ENCODE results near the gene NOTCH3.

The NOTCH3 gene

DNA sequence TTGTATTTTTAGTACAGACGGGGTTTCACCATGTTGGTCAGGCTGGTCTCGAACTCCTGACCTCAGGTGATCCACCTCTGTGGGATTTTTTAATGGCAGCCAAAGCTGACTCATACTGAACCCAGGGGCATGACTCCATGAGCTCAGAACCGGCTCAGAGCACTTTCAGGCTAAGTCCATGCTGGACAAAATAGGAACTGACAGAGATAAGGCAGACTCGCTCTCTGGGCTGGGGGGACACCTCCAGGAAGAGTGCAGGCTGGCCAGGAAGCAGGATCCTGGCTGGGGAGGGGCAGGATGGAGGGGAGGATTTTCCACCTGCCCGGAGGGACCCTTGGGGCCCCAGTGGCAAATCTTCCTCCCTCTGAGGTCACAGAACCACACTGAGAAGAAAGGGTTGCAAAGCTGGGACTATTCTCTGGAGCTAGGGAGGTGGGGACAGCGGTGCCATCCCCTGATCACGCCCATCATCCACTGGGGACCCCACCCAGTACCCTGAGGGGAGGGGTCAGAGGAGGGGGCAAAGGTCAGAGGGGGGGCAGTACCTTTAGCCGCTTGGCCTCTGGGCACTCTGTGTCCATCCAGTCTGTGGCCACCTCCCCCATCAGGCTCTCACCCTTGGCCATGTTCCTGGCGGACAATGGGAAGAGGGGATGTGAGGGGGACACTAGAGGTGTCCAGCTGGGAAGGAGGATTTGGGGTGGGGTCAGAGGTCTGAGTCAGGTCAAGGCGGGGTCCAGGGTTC lies 31.1 kb downstream of the NOTCH3 start:
- TF ChIP-seq POLR2AphosphoS5 (IDR thresholded peaks at IDR 0.05; ENCODE audit: borderline replicate concordance, low read depth, low read length) (no peak), EZH2 (IDR thresholded peaks at IDR 0.05) (no peak), FOXP2 (optimal IDR thresholded peaks at IDR 0.05; ENCODE audit: control extremely low read depth, extremely low read length, insufficient read depth) (no peak)
- no peak for DNase-seq (ENCODE audit: low read depth, low spot score)
- H3K36me3 ChIP-seq (ENCODE audit: insufficient read depth, low read length), result peaks cover 78% of the 10 kb centered on the region

DNA sequence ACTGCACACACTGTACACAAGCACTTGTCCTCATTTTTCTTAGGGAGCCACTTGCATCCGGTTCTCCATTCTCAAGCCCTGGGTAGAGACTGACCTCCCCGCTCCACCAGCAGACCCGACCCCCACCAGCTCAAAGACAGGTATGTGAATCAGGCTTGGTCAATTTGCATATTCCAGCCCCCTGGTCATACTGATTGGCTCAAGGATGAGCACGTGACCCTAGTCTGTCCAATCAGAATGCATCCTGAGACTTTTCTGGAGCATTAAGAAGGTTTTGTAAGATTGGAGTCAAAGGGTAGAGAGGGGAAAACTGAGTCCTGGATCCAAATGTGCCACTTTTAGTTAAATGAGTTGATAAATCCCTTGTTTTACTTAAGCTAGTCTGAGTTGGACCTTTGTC lies 34.1 kb downstream of the NOTCH3 start:
- H3K36me3 ChIP-seq (ENCODE audit: insufficient read depth, low read length), result peaks cover 86% of the 10 kb centered on the region
- no peak overlapping the region for H3K9ac ChIP-seq (ENCODE audit: insufficient read length)
- no peak overlapping the region for H3K27ac ChIP-seq
- no peak for DNase-seq (ENCODE audit: low read depth, low spot score)
- no peak overlapping the region for H3K4me3 ChIP-seq
- TF ChIP-seq EZH2 (IDR thresholded peaks at IDR 0.05), result no peak
- no peak for TF ChIP-seq FOXP2 (optimal IDR thresholded peaks at IDR 0.05; ENCODE audit: control extremely low read depth, extremely low read length, insufficient read depth)
- no peak for TF ChIP-seq POLR2AphosphoS5 (IDR thresholded peaks at IDR 0.05; ENCODE audit: borderline replicate concordance, low read depth, low read length)
- H3K9me3 ChIP-seq (ENCODE audit: low read depth, low read length), result no peaks in the 10 kb centered on the region

More for the DNA sequence above, 31.1 kb downstream of the NOTCH3 start:
- H3K27ac ChIP-seq, result no peak overlapping the region
- no peaks in the 10 kb centered on the region for H3K9me3 ChIP-seq (ENCODE audit: low read depth, low read length)
- H3K4me3 ChIP-seq, result no peak overlapping the region
- H3K9ac ChIP-seq (ENCODE audit: insufficient read length), result no peak overlapping the region

- DNase-seq (ENCODE audit: low read depth, low spot score), result no peak
- TF ChIP-seq POLR2AphosphoS5 (IDR thresholded peaks at IDR 0.05; ENCODE audit: borderline replicate concordance, low read depth, low read length) (no peak), FOXP2 (optimal IDR thresholded peaks at IDR 0.05; ENCODE audit: control extremely low read depth, extremely low read length, insufficient read depth) (no peak), EZH2 (IDR thresholded peaks at IDR 0.05) (no peak)
These were observed 39.5 kb downstream of the NOTCH3 start for GRCh38 chr19:15161028-15161984.

DNA sequence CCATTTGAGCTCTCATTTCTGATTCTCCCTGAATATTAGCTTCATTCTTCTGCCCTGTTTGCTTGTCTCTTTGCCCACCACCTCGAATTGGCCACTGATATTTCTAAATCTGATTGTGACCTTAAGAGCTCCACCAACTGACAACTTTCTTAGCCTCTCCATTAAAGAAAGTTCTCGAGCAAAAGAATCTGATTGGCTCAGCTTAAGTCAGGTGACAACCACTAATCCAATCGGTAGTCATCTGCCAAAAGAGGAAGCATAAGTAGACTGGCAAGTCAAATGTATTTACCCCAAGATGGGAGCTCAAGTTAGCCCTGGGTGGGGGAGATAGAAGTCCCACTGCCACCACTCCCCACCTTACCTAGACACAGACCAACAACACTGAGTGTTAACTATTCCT lies 41.5 kb downstream of the NOTCH3 start:
- no peaks in the 10 kb centered on the region for H3K9me3 ChIP-seq (ENCODE audit: low read depth, low read length)
- peaks cover 30% of the 10 kb centered on the region for H3K36me3 ChIP-seq (ENCODE audit: insufficient read depth, low read length)
- TF ChIP-seq FOXP2 (optimal IDR thresholded peaks at IDR 0.05; ENCODE audit: control extremely low read depth, extremely low read length, insufficient read depth) (no peak), POLR2AphosphoS5 (IDR thresholded peaks at IDR 0.05; ENCODE audit: borderline replicate concordance, low read depth, low read length) (no peak), EZH2 (IDR thresholded peaks at IDR 0.05) (no peak)
- no peak overlapping the region for H3K9ac ChIP-seq (ENCODE audit: insufficient read length)
- H3K27ac ChIP-seq, result no peak overlapping the region
- DNase-seq (ENCODE audit: low read depth, low spot score), result no peak
- no peak overlapping the region for H3K4me3 ChIP-seq

More at GRCh38 chr19:15161028-15161984, 39.5 kb downstream of the NOTCH3 start:
- no peak overlapping the region for H3K4me3 ChIP-seq
- H3K36me3 ChIP-seq (ENCODE audit: insufficient read depth, low read length), result peaks cover 50% of the 10 kb centered on the region
- H3K9me3 ChIP-seq (ENCODE audit: low read depth, low read length), result no peaks in the 10 kb centered on the region
- no peak overlapping the region for H3K9ac ChIP-seq (ENCODE audit: insufficient read length)
- no peak overlapping the region for H3K27ac ChIP-seq

DNA sequence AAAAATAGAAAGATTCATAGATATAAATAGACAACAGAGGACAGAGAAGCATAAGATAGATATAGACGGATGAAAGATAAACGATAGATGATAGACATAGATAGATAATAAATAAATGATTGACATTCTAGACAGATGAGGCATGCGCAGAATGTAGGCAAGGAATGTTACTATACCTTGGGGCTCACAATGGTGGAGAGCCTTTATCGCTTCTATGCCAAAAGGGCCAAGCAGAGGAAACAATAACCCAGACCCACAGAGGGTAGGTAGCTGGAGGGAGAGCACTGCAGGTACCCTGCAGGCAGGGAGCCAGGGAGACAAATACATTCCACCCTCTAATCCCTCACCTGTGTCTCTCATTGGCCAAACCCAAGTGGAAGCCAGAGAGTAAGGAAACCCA lies 44.4 kb downstream of the NOTCH3 start:
- Histone ChIP-seq H3K9ac (ENCODE audit: insufficient read length) (no peak overlapping the region), H3K27ac (no peak overlapping the region), H3K9me3 (ENCODE audit: low read depth, low read length) (no peaks in the 10 kb centered on the region), H3K36me3 (ENCODE audit: insufficient read depth, low read length) (peaks cover 4% of the 10 kb centered on the region; the same call in 1 of the 2 replicates), H3K4me3 (no peak overlapping the region)
- no peak for TF ChIP-seq POLR2AphosphoS5 (IDR thresholded peaks at IDR 0.05; ENCODE audit: borderline replicate concordance, low read depth, low read length)
- TF ChIP-seq FOXP2 (optimal IDR thresholded peaks at IDR 0.05; ENCODE audit: control extremely low read depth, extremely low read length, insufficient read depth), result no peak
- no peak for DNase-seq (ENCODE audit: low read depth, low spot score)

GRCh38 chr19:15155296-15155695 lies 45.5 kb downstream of the NOTCH3 start:
- TF ChIP-seq EZH2 (IDR thresholded peaks at IDR 0.05), result no peak
- TF ChIP-seq POLR2AphosphoS5 (IDR thresholded peaks at IDR 0.05; ENCODE audit: borderline replicate concordance, low read depth, low read length), result no peak
- no peak for TF ChIP-seq FOXP2 (optimal IDR thresholded peaks at IDR 0.05; ENCODE audit: control extremely low read depth, extremely low read length, insufficient read depth)
- H3K27ac ChIP-seq, result no peak overlapping the region
- no peak overlapping the region for H3K9ac ChIP-seq (ENCODE audit: insufficient read length)
- no peaks in the 10 kb centered on the region for H3K9me3 ChIP-seq (ENCODE audit: low read depth, low read length)
- DNase-seq (ENCODE audit: low read depth, low spot score), result no peak
- H3K36me3 ChIP-seq (ENCODE audit: insufficient read depth, low read length), result no peaks in the 10 kb centered on the region
- no peak overlapping the region for H3K4me3 ChIP-seq

GRCh38 chr19:15154002-15154612 lies 46.7 kb downstream of the NOTCH3 start:
- TF ChIP-seq EZH2 (IDR thresholded peaks at IDR 0.05) (no peak), FOXP2 (optimal IDR thresholded peaks at IDR 0.05; ENCODE audit: control extremely low read depth, extremely low read length, insufficient read depth) (no peak)
- Histone ChIP-seq H3K4me3 (no peak overlapping the region), H3K9me3 (ENCODE audit: low read depth, low read length) (no peaks in the 10 kb centered on the region), H3K27ac (no peak overlapping the region), H3K36me3 (ENCODE audit: insufficient read depth, low read length) (no peaks in the 10 kb centered on the region), H3K9ac (ENCODE audit: insufficient read length) (no peak overlapping the region)
- DNase-seq (ENCODE audit: low read depth, low spot score), result peak; percentile 40

- no peak overlapping the region for H3K9ac ChIP-seq (ENCODE audit: insufficient read length)
- H3K27ac ChIP-seq, result no peak overlapping the region
- no peak for TF ChIP-seq POLR2AphosphoS5 (IDR thresholded peaks at IDR 0.05; ENCODE audit: borderline replicate concordance, low read depth, low read length)
- no peak for TF ChIP-seq EZH2 (IDR thresholded peaks at IDR 0.05)
- TF ChIP-seq FOXP2 (optimal IDR thresholded peaks at IDR 0.05; ENCODE audit: control extremely low read depth, extremely low read length, insufficient read depth), result no peak
- H3K4me3 ChIP-seq, result no peak overlapping the region
- H3K36me3 ChIP-seq (ENCODE audit: insufficient read depth, low read length), result no peaks in the 10 kb centered on the region
- H3K9me3 ChIP-seq (ENCODE audit: low read depth, low read length), result no peaks in the 10 kb centered on the region
- no peak for DNase-seq (ENCODE audit: low read depth, low spot score)
These were observed 51.1 kb downstream of the NOTCH3 start for GRCh38 chr19:15149737-15150136.

Data from SK-N-MC (cell line).